Measurements from ENCODE around the gene FRYL.
"Not testable (repeated sequence)": the region's sequence is repeated elsewhere in the genome, so short reads cannot be mapped to it uniquely, and the experiment has no call there.

The FRYL gene

GRCh38 chr4:48665555-48666186 lies 114.4 kb downstream of the FRYL start:
- no peak overlapping the region for H3K4me3 ChIP-seq (ENCODE audit: low read depth, low read length)

- no peak overlapping the region for H3K4me3 ChIP-seq (ENCODE audit: low read depth, low read length)
Observed at GRCh38 chr4:48664938-48665337, 115.1 kb downstream of the FRYL start.

GRCh38 chr4:48661391-48661790 lies 118.7 kb downstream of the FRYL start:
- no peak overlapping the region for H3K4me3 ChIP-seq (ENCODE audit: low read depth, low read length)

GRCh38 chr4:48660347-48660746 lies 119.7 kb downstream of the FRYL start:
- H3K4me3 ChIP-seq (ENCODE audit: low read depth, low read length): no peak overlapping the region

- no peak overlapping the region for H3K4me3 ChIP-seq (ENCODE audit: low read depth, low read length)
Observed at GRCh38 chr4:48654015-48654664, 125.9 kb downstream of the FRYL start.

GRCh38 chr4:48653217-48654014 lies 126.7 kb downstream of the FRYL start:
- H3K4me3 ChIP-seq (ENCODE audit: low read depth, low read length): no peak overlapping the region

GRCh38 chr4:48651914-48652313 lies 128.2 kb downstream of the FRYL start:
- H3K4me3 ChIP-seq (ENCODE audit: low read depth, low read length): no peak overlapping the region

GRCh38 chr4:48649505-48649904 lies 130.6 kb downstream of the FRYL start:
- H3K4me3 ChIP-seq (ENCODE audit: low read depth, low read length): no peak overlapping the region

GRCh38 chr4:48645225-48645794 lies 134.8 kb downstream of the FRYL start:
- no peak overlapping the region for H3K4me3 ChIP-seq (ENCODE audit: low read depth, low read length)

GRCh38 chr4:48642421-48643374 lies 137.4 kb downstream of the FRYL start:
- no peak overlapping the region for H3K4me3 ChIP-seq (ENCODE audit: low read depth, low read length)

- H3K4me3 ChIP-seq (ENCODE audit: low read depth, low read length): no peak overlapping the region
Observed at GRCh38 chr4:48641401-48641800, 138.7 kb downstream of the FRYL start.

- H3K4me3 ChIP-seq (ENCODE audit: low read depth, low read length): no peak overlapping the region
Observed at GRCh38 chr4:48640699-48641098, 139.4 kb downstream of the FRYL start.

GRCh38 chr4:48640225-48640624 lies 139.9 kb downstream of the FRYL start:
- no peak overlapping the region for H3K4me3 ChIP-seq (ENCODE audit: low read depth, low read length)

GRCh38 chr4:48639807-48640206 lies 140.3 kb downstream of the FRYL start:
- H3K4me3 ChIP-seq (ENCODE audit: low read depth, low read length): no peak overlapping the region

- H3K4me3 ChIP-seq (ENCODE audit: low read depth, low read length): not testable (repeated sequence)
Observed at GRCh38 chr4:48638586-48638985, 141.5 kb downstream of the FRYL start.

GRCh38 chr4:48636911-48637310 lies 143.2 kb downstream of the FRYL start:
- no peak overlapping the region for H3K4me3 ChIP-seq (ENCODE audit: low read depth, low read length)

- H3K4me3 ChIP-seq (ENCODE audit: low read depth, low read length): no peak overlapping the region
Observed at GRCh38 chr4:48635980-48636379, 144.1 kb downstream of the FRYL start.

- no peak overlapping the region for H3K4me3 ChIP-seq (ENCODE audit: low read depth, low read length)
Observed at GRCh38 chr4:48635310-48635709, 144.8 kb downstream of the FRYL start.

GRCh38 chr4:48634688-48635308 lies 145.3 kb downstream of the FRYL start:
- no peak overlapping the region for H3K4me3 ChIP-seq (ENCODE audit: low read depth, low read length)

- H3K4me3 ChIP-seq (ENCODE audit: low read depth, low read length): no peak overlapping the region
Observed at GRCh38 chr4:48633657-48634056, 146.4 kb downstream of the FRYL start.

All from iPS-11a (cell line).